Fibroblast of skin of scalp (primary cell): ENCODE measurements around the gene ARHGAP8.
A peak's percentile ranks its signal among the peaks of the same experiment; 100 is the strongest.

Experiments used
- DNase-seq: peaks from one replicate; pipeline ENCODE4 v3.0.0-alpha.2; 2013

Gene ARHGAP8

GRCh38 chr22:44807232-44807631, 54.9 kb downstream of the ARHGAP8 start:
- DNase-seq: no peak

- peak; percentile 17 for DNase-seq
These were observed 55.7 kb downstream of the ARHGAP8 start for GRCh38 chr22:44807915-44808690.

GRCh38 chr22:44809456-44809855, 57.1 kb downstream of the ARHGAP8 start:
- no peak for DNase-seq

- no peak for DNase-seq
These were observed 58.8 kb downstream of the ARHGAP8 start for GRCh38 chr22:44811141-44811540.

- DNase-seq: no peak
These were observed 61.0 kb downstream of the ARHGAP8 start for GRCh38 chr22:44813416-44813815.

GRCh38 chr22:44814266-44815098, 62.1 kb downstream of the ARHGAP8 start:
- no peak for DNase-seq

- no peak for DNase-seq
These were observed 63.0 kb downstream of the ARHGAP8 start for GRCh38 chr22:44815099-44816070.

GRCh38 chr22:44816141-44816540, 63.8 kb downstream of the ARHGAP8 start:
- no peak for DNase-seq

GRCh38 chr22:44818727-44819126, 66.4 kb downstream of the ARHGAP8 start:
- DNase-seq: no peak

GRCh38 chr22:44819966-44820631, 67.7 kb downstream of the ARHGAP8 start:
- no peak for DNase-seq

GRCh38 chr22:44821741-44822475, 69.5 kb downstream of the ARHGAP8 start:
- DNase-seq: no peak

- DNase-seq: no peak
These were observed 70.2 kb downstream of the ARHGAP8 start for GRCh38 chr22:44822534-44822933.

- no peak for DNase-seq
These were observed 71.0 kb downstream of the ARHGAP8 start for GRCh38 chr22:44823396-44823795.

GRCh38 chr22:44823806-44824205, 71.4 kb downstream of the ARHGAP8 start:
- no peak for DNase-seq

GRCh38 chr22:44824271-44824670, 71.9 kb downstream of the ARHGAP8 start:
- no peak for DNase-seq

- DNase-seq: no peak
These were observed 73.2 kb downstream of the ARHGAP8 start for GRCh38 chr22:44825310-44826150.

GRCh38 chr22:44827666-44828190, 75.4 kb downstream of the ARHGAP8 start:
- no peak for DNase-seq

- no peak for DNase-seq
These were observed 75.8 kb downstream of the ARHGAP8 start for GRCh38 chr22:44828193-44828592.

GRCh38 chr22:44831885-44832284, 79.5 kb downstream of the ARHGAP8 start:
- DNase-seq: no peak

- DNase-seq: no peak
These were observed 81.7 kb downstream of the ARHGAP8 start for GRCh38 chr22:44834065-44834464.
